Hematopoietic multipotent progenitor cell treated with erythropoietin and hydrocortisone succinate and interleukin-3 and kit ligand, for 8 days (in vitro differentiated cells): ENCODE measurements around the gene ODF2.

ENCODE experiments used
- DNase-seq: peaks from one replicate; pipeline ENCODE4 v3.0.0-alpha.2; 2015

ODF2 gene

DNA sequence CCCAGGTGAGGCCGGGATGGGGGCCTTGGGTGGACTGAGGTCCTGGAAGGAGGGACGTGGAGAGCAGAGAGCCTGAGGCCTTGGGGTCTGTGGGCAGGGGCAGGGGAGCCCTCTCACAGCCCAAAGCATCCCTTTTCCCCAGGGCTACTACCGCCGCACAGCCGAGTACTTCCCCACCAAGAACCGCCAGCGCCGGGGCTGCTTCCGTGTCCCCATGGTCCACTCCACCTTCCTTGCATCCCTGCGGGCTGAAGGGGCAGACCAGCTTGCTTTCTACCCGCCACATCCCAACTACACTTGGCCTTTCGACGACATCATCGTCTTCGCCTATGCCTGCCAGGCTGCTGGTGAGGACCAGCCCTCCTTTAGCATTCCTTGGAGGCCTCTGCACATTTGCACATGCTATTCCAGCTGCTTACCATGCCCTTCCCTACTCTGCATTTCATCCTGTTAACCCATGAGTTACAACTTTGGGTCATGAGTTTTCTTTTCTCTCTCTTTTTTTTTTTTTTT is 31.5 kb upstream of the ODF2 start:
- DNase-seq: no peak

DNA sequence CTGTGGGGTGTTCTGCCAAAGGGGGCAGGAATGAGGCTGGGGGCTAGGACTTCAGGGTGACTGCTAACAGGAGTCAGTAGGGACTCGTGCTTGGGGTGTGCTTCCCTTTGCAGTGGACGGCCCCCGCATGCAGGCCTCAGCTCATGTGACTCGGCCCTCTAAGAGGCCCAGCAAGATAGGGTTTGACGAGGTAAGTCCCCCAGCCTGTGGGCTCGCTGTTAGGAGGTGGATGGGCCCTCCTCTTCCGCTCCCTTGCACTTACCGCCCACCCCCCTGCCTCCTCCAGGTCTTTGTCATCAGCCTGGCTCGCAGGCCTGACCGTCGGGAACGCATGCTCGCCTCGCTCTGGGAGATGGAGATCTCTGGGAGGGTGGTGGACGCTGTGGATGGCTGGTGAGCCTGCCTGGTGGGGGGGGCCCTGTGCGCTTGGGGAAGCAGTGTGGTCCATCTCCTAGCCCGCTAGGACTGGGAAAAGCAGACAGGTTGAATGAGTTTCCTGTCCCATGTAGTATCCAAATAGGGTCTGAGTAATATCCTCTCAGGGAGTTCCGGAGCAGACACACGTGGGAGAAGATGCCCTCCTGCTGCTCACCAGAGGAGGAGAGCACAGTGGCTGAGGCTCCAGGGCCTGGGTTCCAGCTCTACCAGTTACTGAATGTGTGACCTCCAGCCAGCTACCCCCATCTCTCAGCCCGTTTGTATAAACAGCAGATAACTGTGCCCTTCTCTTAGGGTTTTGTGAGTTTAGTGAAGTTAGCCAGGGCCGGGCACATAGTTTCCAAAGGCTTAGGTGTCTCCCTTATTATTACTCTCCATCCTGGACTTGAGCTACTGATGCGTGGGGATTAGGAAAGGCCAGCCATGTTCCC is 26.9 kb upstream of the ODF2 start:
- DNase-seq: no peak

DNA sequence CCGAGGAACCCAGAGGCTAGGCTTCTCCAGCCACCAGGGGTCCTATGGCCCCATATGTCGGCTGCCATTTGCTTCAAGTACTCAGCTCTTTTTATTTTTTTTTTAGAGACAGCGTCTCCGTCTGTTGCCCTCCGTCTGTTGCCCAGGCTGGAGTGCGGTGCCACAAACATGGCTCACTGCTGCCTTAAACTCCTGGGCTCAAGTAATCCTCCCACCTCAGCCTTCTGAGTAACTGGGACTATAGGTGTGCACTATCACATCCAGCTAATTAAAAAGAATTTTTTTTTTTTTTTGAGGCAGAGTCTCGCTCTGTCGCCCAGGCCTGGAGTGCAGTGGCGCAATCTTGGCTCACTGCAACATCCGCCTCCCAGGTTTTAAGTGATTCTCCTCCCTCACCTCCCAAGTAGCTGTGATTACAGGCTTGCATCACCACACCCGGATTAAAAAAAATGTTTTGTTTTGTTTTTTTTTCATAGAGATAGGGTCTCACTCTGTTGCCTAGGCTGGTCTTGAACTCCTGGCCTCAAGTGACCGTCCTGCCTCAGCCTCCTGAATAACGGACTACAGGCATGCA is 26.2 kb upstream of the ODF2 start:
- no peak for DNase-seq

DNA sequence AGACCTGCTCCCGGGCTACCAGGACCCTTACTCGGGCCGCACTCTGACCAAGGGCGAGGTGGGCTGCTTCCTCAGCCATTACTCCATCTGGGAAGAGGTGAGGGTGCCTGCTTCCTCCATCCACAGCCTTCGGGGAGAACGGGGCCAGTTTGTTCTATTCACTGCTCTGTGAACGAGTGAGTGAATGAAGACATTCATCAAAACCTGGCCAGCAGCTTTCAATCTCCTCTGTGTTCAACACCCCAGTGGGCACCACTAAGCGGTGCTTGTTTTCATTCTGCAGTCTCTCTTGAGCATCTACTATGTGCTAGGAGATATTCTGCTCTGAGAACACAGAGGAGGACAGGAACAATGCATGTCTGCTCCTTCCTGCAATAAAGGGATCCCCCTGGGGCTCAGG is 24.6 kb upstream of the ODF2 start:
- DNase-seq: no peak

DNA sequence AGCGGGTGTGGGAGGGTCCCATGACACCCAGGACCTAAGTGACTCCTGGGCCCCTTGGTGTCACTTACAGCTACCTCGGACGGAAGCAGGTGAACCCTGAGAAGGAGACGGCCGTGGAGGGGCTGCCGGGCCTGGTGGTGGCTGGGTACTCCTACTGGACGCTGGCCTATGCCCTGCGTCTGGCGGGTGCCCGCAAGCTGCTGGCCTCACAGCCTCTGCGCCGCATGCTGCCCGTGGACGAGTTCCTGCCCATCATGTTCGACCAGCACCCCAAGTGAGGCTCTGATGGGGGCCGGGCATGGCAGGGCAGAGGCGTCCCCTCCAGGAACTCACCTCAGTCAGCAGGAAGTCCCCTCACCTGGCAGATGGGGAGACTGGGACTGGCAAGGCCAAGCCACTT is 21.5 kb upstream of the ODF2 start:
- DNase-seq: no peak

DNA sequence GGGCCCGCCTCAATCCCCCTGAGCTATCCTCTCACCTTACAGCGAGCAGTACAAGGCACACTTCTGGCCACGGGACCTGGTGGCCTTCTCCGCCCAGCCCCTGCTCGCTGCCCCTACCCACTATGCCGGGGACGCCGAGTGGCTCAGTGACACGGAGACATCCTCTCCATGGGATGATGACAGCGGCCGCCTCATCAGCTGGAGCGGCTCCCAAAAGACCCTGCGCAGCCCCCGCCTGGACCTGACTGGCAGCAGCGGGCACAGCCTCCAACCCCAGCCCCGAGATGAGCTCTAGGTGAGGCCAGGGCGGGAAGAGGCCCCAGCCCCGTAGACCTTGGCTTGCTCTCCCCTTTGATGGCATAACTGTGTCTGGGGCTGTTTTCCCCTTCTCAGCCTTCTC is 20.2 kb upstream of the ODF2 start:
- DNase-seq: no peak

DNA sequence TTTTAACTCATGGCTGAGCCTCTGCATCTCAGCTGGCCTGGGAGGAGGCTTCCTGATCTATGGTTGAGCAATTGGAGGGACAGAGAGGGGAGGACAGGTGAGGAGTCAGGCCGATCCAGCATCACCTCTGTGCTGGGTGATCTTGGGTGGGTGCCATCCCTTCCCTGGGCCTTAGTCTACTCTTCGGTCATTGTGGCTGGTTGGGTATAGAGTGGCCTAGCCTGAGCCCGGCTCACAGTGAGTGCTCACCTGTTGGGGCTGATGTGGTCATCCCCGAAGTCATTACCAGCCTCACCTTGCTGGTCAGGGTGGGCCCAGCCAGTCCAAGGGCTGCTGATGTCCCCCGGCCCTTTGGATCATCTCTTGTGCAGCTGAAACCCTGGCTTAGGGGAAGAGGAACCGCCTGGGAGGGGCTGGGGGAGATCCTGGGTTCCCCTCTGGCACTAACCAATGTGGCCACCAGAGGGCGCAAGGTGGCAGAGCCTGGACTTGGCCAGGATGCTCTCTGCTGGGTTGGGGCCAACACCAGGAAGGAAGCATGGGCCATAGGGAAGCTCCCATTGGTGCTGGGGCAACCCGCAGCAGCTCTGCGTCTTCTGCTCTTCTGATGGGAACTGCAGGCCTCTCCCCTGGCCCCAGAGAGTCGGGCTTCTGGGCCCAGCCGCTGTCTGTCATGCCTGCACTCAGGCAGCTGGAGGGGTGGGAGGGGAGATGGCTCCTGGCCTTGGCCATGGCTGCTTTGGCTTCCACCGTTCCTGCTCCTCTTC is 17.3 kb upstream of the ODF2 start:
- peak; percentile 75 for DNase-seq

DNA sequence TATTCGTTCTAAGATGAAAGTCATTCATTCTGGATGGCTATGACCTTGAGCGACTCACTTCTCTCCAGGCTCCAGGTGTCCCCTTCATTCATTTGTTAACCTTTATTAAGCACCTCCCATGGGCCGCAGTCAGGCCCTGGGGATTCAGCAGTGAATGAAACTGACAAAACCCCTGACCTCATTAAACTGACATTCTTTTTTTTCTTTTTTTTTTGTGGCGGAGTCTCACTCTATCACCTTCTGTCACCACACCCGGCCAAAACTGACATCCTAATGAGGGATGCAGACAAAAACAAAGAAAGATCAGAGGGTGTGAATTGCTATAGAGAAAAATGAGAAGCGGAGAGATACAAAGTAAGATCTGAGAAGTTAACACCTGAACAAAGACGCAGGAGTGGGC is 16.5 kb upstream of the ODF2 start:
- no peak for DNase-seq

DNA sequence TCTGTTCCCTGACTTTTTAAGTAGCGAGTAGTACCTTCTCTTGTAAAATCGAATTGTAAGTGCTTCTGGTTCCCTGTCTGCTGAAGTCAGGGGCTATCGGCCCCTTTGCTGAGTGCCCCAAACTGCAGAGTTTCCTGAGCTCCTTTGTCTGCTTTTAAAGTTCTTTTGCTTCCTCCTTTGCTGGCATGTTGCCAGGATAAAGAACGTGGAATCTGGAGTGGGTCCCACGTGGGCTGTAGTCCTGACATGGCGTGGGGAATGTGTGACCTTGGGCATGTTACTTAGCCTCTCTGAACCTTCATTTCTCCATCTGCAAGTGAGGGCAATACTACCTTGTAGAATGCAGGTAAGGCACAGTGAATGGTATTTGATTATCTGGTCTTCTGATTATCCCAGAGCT is 13.7 kb upstream of the ODF2 start:
- DNase-seq: no peak

DNA sequence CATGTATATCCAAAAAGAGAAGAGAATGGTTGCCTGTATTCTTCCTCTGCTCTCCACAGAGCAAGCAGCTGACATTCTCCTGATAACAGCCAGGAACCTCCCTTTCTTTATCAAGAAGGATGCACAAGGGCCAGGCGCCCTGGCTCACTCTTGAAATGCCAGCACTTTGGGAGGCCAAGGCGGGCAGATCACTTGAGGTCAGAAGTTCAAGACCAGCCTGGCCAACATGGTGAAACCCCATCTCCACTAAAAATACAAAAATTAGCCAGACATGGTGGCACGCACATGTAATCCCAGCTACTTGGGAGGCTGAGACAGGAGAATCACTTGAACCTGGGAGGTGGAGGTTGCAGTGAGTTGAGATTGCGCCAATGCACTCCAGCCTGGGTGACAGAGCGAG is 9.3 kb upstream of the ODF2 start:
- DNase-seq: peak; percentile 95

DNA sequence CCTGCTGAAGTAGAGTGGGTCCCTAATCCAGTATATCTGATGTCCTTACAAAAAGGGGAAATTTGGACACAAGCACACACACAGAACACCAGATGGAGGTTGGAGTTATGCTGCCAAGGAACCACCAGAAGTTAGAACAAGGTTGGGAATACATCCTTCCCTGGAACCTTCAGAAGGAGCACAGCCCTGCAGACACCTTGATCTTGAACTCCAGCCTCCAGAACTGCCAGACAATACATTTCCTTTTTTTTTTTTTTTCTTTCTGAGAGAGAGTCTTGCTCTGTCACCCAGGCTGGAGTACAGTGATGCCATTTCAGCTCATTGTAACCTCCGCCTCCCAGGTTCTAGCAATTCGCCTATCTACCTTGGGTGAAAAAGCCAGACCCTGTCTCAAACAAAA is 7.1 kb upstream of the ODF2 start:
- DNase-seq: no peak

DNA sequence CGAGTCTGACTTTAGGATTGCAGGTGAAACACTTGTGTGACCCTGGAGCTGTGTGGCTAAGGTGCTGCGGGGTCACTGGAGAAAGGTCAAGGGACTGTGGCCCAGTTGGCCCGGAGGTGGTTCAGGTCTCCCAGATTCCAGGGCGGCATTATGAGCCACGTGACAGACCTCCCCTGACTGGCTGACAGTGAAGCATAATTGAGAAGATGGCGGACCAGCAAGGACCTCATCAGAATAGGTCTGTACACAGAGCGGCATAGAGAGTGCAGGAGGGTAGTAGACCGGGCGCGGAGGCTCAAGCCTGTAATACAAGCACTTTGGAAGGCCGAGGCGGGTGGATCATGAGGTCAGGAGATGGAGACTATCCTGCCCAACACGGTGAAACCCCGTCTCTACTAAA is 815 bp upstream of the ODF2 start:
- DNase-seq: no peak

DNA sequence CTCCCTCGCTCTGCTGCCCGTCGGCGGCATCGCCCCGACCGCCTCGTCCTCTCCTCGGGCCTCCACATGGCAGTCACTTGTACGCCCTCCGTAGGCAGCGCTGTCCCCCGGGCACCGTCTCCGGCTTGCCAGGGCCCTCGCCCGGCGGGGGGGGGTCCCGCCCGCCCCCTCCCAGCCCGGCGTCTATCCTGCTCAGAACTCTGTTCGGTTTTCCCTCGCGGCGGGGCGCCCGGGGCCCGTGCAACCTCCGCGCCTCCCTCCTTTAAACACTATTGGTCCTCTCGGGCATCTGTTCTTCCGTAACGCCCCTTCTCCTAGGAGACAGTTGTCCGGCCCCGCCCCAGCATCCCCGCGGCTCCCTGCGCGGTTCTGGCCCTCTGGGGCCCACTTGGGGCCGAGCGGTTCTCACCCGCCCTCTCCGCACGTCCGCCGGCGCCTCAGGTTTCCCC is 831 bp downstream of the ODF2 start:
- DNase-seq: peak; percentile 80

DNA sequence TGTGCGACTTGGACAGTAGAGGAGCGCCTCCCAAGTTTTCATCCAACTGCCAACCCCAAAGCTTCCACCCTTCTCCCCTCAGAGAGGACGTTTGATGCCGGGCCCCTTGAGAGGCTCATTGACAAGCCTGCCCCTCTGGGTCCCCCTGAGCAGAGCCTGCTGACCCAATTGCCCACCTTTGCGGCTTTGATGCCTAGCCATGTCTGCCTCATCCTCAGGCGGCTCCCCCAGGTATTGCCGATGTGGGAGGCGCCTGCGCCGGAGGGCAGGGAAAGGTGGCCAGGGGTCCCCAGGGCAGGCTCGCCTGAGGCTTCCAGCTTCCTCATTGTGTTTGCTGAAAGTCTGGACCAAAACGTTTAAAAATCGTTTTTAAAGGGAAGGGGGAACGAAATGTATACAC is 1.4 kb downstream of the ODF2 start:
- no peak for DNase-seq

DNA sequence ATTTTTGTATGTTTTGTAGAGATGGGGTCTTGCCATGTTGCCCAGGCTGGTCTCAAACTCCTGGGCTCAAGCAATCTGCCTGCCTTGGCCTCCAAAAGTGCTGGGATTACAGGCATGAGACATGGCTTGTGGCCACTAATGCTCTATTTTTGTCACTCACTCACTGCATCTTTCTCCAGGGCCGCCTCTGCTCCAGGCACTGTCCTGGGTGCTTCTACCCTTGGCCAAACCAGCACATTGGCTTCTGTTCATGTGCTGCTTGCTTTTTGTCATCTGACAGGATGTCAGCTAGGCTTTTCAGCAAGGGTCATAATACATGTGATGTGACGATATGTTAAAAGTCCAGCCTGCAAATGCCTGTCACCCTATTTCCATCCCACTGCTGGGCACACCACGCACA is 3.2 kb downstream of the ODF2 start:
- DNase-seq: no peak

DNA sequence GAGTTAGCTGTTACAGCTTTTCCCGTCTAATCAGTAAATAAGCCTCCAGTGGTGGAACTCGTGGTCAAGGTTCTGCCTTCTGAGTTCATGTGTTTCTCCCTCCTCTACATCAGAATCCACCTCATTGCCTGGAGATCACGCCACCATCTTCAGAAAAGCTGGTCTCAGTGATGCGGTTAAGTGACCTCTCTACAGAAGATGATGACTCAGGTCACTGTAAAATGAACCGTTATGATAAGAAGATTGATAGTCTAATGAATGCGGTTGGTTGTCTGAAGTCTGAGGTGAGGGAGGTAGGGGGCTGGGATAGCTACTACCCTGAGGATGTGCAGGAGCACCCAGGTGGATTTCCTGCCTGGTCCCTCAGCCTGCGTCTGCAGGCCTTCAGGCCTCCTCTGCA is 13.3 kb downstream of the ODF2 start:
- peak; percentile 20 for DNase-seq

DNA sequence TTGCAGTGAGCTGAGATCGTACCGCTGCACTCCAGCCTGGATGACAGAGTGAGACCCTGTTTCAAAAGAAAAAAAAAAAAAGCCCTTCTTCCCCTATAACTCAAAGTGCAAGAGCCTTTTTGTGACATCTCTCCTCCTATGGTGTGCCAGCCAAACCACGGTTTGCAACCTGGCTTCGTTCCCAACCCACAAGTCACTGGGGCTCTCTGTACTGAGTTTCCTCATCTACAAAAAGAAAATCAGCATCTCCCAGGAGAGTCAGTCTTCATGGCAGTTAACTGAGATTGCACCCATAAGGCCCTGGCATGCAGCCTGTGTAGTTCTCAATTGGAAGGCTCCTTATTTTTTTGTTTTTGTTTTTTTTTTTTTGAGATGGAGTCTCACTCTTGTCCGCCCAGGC is 14.8 kb downstream of the ODF2 start:
- DNase-seq: peak; percentile 66

DNA sequence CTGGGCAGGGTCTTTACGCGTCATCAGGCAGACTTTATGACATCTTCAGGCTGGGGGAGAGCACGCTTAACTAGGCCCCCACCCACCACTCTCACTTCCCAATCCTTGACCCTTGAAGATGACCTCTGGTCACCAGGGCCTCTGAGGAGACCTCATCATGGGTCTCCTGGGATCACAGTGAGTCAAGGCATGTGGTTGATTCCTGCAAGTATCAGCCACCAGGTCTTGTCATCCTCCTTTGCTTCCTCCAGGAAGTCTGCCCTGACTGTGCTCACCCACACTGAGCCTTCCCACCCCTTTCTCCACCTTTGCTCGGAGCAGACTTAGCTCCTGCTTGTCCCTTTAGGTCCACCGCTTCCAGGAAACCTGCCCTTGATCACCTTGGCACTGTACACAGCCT is 17.3 kb downstream of the ODF2 start:
- no peak for DNase-seq

DNA sequence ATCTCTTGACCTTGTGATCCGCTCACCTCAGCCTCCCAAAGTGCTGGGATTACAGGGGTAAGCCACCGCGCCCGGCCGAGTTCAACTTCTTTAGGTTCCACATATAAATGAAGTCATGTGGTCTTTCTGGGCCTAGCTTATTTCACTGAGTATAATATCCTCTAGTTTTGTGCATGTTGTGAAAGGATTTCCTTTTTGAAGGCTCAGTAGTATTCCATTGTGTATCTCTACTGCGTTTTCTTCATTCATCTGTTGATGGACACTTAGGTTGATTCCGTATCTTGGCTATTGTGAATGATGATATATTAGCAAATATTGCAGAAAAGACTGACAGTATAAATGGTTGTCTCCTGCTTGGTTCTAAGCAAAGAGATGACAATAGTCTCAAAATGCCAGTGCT is 20.1 kb downstream of the ODF2 start:
- DNase-seq: no peak

DNA sequence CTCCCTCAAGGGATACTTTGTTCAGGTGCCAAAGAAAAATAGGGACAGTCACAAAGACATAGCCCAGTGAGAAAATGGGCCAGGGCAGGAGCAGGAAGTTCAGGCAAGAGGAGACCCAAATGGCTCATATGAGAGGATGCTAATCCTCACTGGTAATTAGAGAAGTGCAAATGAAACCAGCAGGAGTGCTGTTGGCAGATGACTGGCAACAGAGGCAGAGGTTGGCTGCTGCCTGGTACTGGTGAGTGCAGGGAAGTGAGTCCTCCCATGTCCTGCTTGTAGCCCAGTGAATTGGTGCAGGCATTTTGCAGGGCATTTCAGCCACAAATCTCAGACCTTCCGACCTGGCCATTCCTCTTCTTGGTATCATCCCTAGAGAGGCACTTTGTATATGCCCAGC is 23.5 kb downstream of the ODF2 start:
- DNase-seq: no peak

DNA sequence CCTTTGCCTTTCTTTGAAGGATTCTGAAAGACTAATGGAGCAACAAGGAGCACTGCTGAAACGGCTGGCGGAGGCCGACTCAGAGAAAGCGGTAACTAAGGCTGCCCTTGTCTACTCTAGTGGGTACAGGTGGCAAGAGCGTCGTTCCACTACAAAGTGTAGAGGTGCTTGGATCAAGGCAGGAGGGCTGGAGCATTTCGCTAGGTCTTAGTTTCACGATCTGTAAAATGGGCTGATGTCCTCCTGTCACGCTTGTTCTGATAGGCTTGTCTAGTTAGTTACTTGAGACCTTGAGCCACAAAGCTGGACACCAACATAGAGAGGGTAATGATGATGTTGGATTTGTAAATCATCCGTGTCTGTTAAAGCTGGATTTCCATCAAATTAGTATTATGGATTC is 25.8 kb downstream of the ODF2 start:
- no peak for DNase-seq

DNA sequence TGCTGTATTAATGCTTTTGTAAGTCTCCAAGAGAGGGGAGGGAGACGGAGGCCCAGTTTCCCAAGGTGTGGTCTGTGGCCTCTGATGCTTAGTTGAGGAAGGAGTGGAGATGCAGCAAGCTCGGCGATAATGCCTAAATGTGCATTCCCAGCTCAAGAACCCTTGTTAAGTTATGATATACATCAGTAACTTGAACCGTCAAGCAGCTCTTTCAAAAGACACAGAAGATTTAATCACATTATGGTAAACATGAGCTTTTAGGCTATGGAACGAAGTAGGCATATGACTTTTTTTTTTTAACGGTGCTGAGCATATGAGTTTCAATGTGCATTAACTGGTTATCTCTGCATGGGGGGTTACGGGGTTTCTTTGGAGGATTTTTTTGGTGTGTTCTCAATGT is 26.4 kb downstream of the ODF2 start:
- no peak for DNase-seq

DNA sequence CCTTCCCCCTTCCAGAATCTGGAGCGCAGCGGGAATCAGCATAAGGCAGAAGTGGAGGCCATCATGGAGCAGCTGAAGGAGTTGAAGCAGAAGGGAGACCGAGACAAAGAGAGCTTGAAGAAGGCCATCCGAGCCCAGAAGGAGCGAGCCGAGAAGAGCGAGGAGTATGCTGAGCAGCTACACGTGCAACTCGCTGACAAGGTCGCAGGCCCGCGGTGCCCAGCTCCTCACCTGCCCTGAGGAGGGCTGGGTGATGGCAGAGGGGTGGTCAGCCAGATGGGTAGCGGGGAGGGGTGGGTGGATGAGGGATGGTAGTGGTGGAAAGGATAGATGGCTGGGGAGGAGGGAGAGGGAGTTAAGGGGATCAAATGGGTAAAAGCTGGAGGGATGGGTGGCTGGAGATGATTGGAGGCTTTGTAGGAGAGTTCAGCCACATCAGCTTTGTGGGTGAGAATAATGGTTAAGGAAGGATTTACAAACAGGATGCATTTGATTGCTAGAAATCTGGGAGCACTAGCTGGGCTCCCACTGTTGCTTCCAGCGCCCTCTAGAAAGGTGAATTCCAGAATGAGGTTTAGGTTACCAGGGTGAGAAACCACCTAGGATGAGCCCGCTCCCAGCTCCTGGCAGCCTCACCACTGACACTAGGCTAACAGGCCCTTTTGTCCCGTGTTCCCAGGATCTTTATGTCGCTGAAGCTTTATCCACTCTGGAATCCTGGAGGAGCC is 29.0 kb downstream of the ODF2 start:
- DNase-seq: no peak
